Peyer's patch (tissue), 4 donors: ENCODE results near the gene KLK7.

Experiments
- POLR2A ChIP-seq, 2 donors: fragments of 450-650 bp; IDR thresholded peaks; one replicate each; pipeline ENCODE4 v1.5.1; 2017; ENCODE audit warnings: antibody characterized with exemption in 2 of 2, mild to moderate bottlenecking in 2 of 2, moderate library complexity in 2 of 2
- TF ChIP-seq, protein P1 (sequence below), 6 experiments: fragments of 450-650 bp in 4 of 6; fragments of 200-600 bp in 2 of 6; sonication (generic) in 1 of 6; IDR thresholded peaks; one replicate each; pipeline ENCODE4 v1.5.1; 2017 to 2019; ENCODE audit warnings: antibody characterized with exemption in 6 of 6, mild to moderate bottlenecking in 3 of 6, moderate library complexity in 1 of 6

- TF ChIP-seq, protein P1, sequence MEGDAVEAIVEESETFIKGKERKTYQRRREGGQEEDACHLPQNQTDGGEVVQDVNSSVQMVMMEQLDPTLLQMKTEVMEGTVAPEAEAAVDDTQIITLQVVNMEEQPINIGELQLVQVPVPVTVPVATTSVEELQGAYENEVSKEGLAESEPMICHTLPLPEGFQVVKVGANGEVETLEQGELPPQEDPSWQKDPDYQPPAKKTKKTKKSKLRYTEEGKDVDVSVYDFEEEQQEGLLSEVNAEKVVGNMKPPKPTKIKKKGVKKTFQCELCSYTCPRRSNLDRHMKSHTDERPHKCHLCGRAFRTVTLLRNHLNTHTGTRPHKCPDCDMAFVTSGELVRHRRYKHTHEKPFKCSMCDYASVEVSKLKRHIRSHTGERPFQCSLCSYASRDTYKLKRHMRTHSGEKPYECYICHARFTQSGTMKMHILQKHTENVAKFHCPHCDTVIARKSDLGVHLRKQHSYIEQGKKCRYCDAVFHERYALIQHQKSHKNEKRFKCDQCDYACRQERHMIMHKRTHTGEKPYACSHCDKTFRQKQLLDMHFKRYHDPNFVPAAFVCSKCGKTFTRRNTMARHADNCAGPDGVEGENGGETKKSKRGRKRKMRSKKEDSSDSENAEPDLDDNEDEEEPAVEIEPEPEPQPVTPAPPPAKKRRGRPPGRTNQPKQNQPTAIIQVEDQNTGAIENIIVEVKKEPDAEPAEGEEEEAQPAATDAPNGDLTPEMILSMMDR (IDR thresholded peaks at IDR 0.05) = no peak
- no peak for TF ChIP-seq POLR2A (IDR thresholded peaks at IDR 0.05)
These were observed 32.1 kb upstream of the KLK7 start for GRCh38 chr19:51015691-51016267.
